Stimulated activated CD4-positive, alpha-beta T cell treated with anti-CD3 and anti-CD28 coated beads, Interleukin-12 subunit alpha, Interleukin-12 subunit beta, amount 100 ng/mL, for 4 hours (primary cell): ENCODE results near the gene KIF13A.
"Not testable (repeated sequence)": the region's sequence is repeated elsewhere in the genome, so short reads cannot be mapped to it uniquely, and the experiment has no call there.

ENCODE experiments used
- DNase-seq: peaks from one replicate; pipeline ENCODE4 v3.0.0-alpha.2; 2020

Gene KIF13A

GRCh38 chr6:17987447-17987696 lies at the start of gene KIF13A:
KIF13A (minus strand) TSS chr6:17987635; CDS start chr6:17987463, 172 bp downstream.
- peak; percentile 19 for DNase-seq

DNA sequence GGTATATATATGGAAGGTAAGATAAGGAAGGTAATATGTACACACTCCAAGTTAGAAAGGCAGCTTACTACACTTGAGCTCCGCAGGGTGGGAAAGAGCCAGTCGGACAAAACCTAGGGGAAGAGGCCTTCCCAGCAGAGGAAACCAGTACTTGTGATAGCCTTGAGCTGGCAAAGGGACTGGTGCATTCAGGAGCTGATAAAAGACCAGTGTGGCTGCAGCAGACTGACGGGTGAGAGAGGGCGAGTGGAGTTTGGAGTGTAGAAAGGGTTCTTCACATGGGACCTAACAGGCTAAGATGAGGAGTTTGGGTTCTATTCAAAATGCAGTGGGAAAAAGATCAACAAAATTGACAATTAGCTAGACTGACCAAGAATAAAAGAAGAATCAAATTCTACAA lies 49.3 kb upstream of the KIF13A start:
- no peak for DNase-seq

DNA sequence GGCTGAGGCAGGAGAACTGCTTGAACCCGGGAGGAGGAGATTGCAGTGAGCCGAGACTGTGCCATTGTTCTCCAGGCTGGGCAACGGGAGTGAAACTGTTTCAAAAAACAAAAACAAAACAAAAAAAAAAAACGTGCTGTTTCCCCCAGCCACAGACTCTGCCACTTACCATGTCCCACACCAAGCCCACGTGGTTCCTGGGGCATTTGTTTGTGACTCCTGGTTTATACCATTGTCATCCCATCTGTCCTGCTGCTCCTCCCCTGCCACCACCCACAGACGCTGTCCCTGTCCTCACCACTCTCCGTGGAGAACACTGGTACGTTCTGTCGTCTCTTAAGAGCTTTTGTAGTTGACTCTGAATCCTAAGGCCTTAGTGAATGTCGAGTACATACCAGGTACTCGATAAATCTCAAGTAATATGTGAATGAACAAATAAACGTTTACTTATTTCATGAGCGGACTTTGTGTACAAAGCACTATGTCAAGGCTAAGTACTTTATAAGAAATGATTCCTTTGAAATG lies 48.0 kb upstream of the KIF13A start:
- no peak for DNase-seq

DNA sequence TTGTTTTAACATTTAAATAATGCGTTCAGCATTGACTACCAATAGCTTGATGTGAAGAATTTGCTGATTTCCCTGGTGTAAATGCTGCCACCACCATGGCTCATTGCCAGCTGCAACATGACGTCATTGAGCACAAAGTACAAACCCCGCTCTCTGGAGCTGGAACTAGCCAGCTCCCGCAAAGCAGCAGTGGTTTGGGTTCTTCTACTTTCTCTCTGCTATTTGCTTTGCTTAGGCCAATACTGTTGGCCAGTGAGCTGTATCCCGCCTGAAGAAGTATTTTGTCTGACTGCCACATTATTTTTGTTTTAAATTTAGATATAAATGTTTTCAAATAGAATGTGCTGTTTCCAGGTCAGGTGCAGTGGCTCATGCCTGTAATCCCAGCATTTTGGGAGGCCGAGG lies 47.4 kb upstream of the KIF13A start:
- DNase-seq, result no peak

DNA sequence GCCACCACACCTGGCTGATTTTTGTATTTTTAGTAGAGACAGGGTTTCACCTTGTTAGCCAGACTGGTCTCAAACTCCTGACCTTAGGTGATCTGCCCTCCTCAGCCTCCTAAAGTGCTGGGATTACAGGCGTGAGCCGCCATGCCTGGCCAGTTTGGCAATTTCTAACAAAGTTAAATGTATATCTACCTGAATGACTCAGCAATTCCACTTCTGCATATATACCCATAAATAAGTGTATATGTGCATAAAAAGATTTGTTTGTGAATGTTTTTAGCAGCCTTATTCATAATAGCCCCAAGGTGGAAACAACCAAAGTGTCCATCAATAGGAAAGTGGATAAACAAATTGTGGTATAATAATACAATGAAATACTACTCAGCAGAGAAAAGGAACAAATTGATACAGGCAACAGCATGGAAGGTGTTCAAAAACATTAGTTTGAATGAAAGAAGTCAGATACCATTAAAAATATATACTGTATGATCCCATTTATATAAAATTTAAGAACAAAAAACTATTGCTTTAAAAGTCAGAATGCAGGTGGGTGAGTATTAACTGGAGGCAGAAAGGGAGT lies 44.3 kb upstream of the KIF13A start:
- no peak for DNase-seq

- no peak for DNase-seq
Measured at GRCh38 chr6:18031189-18031588, 43.8 kb upstream of the KIF13A start.

GRCh38 chr6:18028332-18028731 lies 40.9 kb upstream of the KIF13A start:
- no peak for DNase-seq

DNA sequence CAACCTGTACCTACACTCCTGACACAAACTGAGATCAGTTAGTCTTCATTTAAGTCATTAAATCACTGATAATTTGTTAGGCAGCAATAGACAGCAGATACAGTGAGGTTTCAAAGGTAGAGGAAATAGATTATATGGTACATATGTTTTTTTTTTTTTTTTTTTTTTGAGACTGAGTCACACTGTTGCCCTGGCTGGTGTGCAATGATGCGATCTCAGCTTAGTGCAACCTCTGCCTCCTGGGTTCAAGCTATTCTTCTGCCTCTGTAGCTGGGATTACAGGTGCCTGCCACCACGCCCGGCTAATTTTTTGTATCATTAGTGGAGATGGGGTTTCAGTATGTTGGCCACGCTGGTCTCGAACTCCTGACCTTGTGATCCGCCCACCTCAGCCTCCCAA lies 38.2 kb upstream of the KIF13A start:
- no peak for DNase-seq

DNA sequence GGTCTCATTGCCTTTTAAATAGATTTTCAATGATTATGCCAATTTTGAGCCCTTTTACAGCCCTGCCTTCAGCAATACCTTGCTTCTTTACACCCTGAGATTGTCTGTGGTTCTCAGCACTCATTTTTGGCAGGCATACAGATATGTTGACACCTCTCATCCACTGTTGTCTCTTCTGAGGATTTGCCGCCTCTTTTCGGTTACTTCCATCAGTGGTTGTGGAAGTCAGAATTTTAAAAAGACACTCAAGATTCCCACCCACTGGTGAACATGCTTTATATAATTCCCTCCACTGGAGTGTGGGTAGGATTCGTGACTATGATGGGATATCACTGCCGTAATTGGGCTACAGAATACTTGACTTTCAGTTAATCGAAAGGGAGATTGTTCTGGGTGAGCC lies 37.4 kb upstream of the KIF13A start:
- no peak for DNase-seq

- no peak for DNase-seq
Measured at GRCh38 chr6:18023891-18024290, 36.5 kb upstream of the KIF13A start.

GRCh38 chr6:18022398-18023231 lies 35.2 kb upstream of the KIF13A start:
- DNase-seq, result no peak

- DNase-seq, result no peak
Measured at GRCh38 chr6:18021166-18021850, 33.9 kb upstream of the KIF13A start.

DNA sequence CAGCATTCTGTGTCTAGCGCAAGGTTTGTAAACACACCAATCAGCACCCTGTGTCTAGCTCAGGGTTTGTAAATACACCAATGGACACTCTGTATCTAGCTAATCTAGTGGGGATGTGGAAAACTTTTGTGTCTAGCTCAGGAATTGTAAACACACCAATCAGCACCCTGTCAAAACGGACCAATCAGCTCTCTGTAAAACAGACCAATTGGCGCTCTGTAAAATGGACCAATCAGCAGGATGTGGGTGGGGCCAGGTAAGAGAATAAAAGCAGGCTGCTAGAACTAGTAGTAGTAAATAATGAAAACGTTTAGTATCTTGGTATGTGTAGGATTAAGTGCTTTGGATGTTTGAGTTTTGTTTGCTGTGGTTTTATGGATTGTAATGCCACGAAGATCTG lies 33.1 kb upstream of the KIF13A start:
- DNase-seq, result not testable (repeated sequence)

DNA sequence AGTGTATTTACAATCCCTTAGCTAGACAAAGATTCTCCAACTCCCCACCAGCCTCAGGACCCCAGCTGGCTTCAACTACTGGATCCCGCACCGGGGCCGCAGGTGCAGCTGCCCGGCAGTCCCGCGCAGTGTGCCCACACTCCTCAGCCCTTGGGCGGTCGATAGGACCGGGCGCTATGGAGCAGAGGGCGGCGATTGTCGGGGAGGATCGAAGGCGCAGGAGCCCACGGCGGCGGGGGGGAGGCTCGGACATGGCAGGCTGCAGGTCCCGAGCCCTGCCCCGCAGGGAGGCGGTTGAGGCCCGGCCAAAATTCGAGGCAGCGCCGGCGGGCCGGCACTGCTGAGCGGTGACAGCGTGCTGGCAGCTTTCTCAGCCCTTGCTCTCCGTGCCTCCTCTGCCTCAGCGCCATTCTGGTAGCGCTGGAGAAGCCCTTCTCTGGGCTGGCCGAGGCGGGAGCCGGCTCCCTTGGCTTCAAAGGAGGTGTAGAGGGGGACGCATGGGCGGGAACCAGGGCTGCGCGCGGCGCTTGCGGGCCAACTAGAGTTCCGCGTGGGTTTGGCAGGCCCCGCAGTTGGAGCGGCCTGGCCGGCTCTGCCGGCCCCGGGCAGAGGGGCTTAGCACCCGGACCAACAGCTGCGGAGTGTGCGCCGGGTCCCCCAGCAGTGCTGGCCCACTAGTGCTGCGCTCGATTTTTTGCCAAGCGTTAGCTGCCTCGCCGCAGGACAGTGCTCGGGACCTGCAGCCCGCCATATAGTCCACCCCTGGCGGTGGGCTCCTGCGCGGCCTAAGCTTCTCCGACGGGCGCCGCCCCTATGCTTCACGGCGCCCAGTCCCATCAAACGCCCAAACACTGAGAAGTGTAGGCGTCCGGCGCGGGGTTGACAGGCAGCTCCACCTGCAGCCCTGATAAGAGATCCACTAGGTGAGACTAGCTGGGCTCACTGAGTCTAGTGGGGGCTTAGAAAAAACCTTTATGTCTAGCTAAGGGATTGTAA lies 32.4 kb upstream of the KIF13A start:
- DNase-seq, result no peak

DNA sequence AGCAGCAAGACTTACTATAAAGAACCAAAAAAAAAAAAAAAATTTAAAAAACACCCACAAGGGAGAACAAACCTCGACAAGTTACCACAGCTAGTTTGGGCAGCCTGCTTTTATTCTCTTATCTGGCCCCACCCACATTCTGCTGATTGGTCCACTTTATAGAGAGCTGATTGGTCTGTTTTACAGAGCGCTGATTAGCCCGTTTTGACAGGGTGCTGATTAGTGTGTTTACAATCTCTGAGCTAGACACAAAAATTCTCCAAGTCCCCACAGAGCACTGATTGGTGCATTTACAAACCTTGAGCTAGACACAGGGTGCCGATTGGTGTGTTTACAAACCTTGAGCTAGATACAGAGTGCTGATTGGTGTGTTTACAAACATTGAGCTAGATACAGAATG lies 31.7 kb upstream of the KIF13A start:
- not testable (repeated sequence) for DNase-seq

- no peak for DNase-seq
Measured at GRCh38 chr6:18016698-18017097, 29.3 kb upstream of the KIF13A start.

GRCh38 chr6:18016133-18016532 lies 28.7 kb upstream of the KIF13A start:
- no peak for DNase-seq

DNA sequence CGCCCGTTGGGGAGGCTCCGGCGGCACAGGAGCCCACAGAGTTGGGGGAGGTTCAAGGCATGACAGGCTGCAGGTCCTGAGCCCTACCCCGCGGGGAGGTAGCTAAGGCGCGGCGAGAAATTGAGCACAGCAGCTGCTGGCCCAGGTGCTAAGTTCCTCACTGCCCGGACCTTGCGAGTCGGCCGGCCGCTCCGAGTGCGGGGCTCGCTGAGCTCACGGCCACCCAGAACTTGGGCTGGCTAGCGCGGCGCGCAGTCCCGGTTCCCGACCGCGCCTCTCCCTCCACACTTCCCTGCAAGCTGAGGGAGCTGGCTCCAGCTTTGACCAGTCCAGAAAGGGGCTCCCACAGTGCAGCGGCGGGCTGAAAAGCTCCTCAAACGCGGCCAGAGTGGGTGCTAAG lies 23.9 kb upstream of the KIF13A start:
- no peak for DNase-seq

- DNase-seq, result not testable (repeated sequence)
Measured at GRCh38 chr6:18010540-18010939, 23.1 kb upstream of the KIF13A start.

DNA sequence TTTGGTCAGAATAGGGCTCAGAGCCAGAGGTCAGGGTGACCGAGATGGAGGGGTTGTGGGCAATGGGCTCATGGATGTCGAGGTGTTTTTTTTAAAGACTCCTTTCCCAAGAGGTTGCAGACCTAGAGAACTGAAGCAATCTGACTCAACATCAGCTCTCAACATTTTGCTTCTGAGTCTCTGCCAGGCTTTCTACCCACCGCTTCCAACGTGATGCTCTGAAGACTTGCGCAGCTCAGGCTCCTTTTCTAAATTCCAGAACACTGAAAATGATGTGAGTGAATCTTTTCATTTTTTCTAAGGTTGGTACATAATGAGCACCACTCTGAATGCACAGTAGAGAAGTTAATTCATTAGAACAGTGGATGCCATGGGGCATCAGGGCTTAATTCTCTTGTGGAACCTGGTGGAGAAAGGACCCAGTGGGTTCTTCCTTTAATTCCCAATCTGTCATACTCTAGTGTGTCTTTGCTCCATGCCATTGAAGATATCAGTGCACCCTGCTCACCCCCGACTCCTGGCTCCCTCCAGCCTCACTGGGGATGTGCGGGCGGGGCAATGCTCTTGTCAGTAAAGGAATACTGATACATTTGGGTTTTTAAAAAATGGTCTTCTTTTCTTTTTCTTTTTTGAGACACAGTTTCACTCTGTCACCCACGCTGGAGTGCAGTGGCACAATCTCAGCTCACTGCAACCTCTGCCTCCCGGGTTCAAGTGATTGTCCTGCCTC lies 17.0 kb upstream of the KIF13A start:
- no peak for DNase-seq

- DNase-seq, result no peak
Measured at GRCh38 chr6:17999425-17999824, 12.0 kb upstream of the KIF13A start.

GRCh38 chr6:17998442-17998841 lies 11.0 kb upstream of the KIF13A start:
- no peak for DNase-seq
